NCI-H446 treated with DMSO at 0.1 percent for 48 hours (cell line): ENCODE measurements around the gene FEM1C.
"Not testable (repeated sequence)": the region's sequence is repeated elsewhere in the genome, so short reads cannot be mapped to it uniquely, and the experiment has no call there.

ENCODE experiments used
- DNase-seq: peaks from one replicate; lab custom pipeline; 2025; lab: John Stamatoyannopoulos, UW

The FEM1C gene

DNA sequence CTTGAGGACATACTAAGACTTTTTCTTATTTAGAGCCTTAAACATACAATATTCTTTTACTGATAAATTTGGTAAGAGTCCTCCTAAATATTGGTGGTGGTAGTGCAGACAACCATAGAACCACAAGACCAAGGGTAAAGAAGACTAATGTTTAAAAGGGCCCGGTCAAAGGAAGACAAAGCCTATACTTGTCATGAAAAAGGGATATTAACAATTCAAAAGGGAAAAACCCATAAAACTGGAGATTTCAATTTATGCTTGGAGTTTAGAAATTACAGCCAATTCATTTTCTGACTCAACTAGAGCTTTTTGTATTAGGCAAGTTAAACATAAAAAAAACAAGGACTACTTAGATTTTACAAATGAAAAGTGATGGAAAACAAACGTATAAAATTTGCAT lies 24.4 kb downstream of the FEM1C start:
- DNase-seq, result no peak

DNA sequence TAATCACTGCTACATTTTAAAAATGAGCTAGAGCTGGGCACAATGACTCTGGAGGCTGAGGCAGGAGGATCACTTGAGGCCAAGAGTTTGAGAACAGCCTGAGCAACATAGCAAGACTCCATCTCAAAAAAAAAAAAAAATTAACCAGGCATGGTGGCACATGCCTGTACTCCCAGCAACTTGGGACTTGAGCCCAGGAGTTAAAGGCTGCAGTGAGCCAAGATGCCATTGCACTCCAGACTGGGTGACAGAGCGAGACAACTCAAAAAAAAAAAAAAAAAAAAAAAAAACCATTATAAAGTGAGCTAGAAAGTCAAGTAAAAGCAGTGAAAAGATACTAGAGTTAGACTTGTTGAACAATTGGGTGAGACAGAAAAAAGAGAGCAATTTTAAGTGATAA lies 28.2 kb downstream of the FEM1C start:
- no peak for DNase-seq

DNA sequence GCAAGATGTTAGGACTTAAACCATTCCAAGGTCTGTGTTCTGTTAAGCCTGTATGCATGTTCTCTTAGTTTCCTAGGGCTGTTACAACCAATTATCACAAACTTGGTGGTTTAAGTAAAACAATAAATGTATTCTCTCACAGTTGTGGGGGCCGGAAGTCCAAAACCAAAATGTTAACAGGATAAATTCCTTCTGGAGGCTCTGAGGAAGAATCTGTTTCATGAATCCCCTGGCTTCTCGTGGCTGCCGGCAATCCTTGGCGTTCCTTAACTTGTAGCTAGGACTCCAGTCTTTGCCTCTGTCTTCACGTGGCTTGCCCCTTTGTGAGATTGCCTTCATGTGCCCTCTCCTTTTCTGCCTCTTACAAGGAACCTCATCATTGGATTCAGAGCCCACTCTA lies 30.4 kb downstream of the FEM1C start:
- no peak for DNase-seq

DNA sequence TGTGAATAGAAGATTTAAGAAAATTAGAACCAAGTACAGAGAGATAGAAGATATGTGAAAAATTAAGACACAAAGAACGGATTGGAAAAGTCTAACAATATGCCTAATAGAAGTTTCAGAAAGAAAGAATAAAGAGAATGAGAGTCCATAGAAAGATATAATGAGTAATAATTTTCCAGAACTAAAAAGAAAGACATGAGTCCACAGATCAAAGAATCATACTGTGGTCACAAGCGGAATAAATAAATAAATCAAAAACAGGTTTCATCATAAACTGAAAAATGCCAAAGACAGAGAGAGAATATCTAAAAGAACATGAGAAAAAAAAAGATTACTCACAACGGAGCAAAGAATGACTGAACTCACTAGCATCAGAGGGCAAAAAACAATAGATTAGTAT lies 32.9 kb downstream of the FEM1C start:
- DNase-seq, result no peak

DNA sequence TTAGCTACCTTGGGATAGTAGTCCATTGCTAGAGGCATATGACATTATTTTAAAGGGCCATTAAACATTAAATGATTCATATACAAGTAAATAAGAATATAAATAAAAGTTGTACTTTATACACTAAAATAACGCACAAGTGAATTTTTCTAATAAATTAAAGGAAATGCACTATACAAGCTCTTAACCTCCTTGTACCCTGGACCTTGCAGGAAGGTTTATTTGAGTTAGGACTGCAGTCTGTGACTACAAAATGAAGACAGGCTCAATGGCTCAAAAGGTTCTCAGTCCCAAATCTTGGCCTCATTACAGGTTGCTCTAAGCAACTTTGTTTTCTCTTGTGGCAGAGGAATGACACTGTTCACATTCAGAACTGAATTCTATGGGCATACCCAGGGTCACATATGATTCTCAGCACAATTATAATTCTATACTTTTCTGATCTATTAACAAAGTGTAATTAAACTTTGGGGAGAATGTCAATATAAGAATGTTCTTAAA lies 34.4 kb downstream of the FEM1C start:
- DNase-seq, result no peak

DNA sequence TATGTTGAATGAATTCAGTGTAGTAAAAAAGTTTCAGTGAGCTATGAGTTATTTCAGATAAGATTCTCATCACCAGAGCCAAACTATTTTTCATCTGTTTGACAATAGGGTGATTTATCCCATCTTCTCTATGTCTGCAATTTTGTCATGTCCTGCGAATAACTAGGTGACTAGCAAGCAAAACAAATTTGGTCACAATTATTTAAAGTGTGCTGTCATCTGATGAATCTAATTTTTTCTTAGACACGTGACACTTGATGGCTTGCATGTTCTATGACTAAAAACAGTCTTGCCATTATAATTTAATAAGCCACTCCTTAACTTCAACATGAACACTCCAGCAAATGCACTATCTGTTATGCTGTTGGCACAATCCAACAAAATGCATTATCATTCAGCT lies 35.0 kb downstream of the FEM1C start:
- no peak for DNase-seq

DNA sequence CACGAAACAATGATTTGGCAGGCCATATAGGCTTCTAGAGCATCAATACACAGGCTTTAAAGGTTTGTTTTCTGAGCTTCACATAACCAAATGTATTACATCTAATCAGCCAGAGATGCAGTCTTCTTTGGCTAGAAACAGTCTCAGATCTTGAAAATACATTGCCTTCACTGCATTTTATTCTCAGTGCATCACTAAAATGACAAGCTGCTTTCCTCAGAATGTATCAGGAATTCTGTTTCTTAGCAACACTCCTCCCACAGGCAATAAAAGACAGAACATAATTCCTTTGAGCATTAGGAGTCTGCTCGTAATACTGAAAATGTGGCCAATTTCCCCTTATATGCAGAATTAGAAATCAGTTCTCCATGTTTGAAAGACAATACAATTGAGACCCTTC lies 36.9 kb downstream of the FEM1C start:
- DNase-seq, result no peak

DNA sequence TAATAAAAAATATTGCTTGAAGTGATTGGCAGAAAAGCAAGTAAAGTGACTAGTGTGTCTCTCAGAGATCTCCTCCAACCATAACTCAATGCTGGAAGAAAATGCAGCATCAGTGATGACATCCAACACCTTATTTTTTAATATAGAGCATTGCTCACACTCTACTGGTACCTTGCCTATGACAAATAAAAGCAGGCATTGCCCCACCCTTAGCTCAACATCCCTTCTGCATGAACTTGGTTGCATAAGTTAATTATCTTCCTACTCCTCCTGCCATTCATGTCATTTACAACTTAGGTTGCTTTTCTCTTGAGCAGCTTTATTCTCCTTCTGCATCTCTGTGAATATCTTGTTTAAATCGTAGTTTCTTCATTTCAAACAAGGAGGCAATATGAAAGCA lies 41.2 kb downstream of the FEM1C start:
- no peak for DNase-seq

DNA sequence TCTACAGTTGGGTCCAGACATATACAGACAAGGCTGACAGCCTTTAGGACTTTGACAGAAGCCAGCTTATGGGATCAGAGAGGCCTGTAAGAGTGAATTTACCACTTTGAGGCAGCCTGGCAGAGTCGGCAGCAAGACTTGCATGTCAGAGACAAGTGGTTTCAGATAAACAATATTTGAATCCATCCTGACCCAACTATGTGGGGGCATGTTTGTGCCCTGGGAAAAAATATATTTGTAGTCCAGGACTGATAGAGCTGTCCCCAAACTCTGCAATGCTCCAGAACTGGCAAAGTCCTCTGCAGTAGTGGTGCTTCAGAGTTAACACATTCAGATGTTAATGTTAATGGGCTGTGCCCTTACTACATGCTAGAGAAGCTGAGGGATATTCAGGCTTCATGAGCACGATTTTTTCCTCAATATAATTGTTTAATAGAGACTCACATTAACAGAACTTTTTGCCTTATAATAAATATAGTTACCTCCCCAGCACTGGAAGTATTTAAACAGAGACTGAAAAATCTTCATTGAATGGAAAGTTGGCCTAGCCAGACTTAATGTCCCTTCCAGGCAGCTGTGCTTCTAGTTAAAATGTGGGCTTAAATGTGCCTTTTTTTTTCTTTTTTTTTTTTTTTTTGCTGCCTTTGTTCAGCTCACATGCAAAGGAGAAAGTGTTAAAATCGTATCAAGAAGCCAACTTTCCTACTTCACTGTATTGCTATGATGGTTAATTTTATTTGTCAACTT lies 42.9 kb downstream of the FEM1C start:
- DNase-seq, result no peak

DNA sequence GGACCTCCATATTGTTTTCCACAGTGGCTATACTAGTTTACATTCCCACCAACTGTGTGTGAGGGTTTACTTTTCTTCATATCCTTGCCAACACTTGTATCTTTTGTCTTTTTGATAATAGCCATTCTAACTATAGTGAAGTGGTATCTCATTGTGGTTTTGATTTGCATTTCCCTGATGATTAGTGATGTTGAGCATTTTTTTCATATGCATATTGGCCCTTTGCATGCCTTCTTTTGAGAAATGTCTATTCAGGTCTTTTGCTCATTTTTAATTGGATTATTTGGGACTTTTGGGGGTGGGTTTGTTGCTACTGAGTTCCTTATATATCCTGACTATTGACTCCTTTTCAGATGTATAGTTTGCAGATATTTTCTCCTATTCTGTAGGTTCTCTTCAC lies 44.4 kb downstream of the FEM1C start:
- DNase-seq, result no peak

DNA sequence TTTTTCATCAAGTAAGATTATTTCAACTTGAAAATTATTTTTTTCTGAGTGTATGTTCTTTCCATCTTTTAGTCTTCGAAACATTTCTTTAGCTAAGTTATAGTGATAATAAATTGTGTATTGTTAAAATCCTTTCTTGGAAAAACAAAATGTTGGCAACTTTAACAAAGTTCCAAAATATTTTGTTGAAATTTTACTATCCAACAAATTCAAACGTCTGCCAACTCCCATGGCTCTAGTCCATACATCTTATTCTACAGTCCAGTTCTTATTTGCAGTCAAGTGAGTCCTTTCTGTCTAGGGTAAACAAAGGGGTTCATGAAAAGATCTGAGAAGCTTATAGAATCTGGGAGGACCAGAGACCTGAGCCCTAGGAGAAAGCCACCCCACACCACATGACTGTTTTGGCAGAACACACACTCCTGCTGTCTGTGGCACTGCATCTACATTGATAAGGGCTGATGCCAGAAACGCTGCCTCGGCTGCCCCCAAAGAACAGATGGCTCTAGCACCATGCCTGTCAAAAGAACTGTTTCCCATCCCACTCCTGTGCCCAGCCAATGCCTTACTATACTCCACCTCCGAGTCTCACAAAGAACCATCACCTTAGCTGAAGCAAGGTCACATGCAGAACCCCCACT lies 47.5 kb downstream of the FEM1C start:
- DNase-seq, result peak; percentile 73

DNA sequence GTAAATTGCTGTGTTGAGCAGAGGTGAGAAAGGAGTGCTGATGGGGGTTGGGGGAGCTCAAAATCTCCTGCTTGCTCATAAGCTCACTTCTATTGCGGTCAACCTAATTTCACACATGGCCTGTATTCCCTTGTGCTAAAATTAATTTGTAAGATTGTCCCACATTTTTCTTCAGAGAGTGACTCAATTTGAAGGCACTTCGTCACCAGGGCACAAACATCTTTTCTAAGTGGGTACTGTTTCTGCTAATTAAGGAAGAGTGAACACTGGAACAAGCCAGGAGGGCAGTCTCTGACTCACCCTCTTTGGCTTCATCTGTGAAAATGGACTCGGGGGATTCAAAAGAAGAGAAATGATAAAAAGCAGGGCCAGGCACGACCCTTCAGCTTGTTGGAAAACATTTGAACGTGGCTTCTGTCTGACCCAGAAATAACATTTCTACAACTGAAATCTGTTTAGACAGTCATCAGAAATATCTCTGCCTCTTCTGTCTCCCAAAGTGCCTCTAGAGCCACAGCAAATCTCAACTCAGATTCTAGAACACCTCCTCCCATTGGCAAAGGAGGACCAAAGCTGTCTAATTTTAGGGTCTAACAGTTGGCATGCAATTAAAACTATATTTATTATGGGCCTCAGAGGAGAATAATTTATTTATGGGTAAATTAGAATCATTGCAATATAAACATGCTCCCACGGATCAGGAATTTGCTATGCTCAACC lies 49.8 kb downstream of the FEM1C start:
- peak; percentile 60 for DNase-seq

DNA sequence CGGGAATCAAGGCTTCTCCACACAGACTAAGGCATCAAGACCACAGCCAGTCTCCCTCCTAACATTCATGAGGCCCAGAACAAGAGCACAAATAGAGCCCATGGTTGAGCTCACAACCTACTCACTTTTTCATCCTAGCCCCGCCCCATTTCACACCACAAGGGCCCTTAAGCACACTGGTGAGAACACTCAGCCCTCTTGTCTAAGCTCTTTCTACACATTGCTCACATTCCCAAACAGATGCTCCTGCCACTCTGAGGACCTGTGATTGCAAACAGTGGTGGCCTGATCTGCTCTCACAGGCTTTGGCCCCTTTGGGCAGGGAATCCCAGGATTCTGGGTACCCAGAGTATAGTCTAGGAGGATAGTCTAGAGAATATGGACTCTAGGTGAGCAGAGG lies 54.0 kb downstream of the FEM1C start:
- no peak for DNase-seq

DNA sequence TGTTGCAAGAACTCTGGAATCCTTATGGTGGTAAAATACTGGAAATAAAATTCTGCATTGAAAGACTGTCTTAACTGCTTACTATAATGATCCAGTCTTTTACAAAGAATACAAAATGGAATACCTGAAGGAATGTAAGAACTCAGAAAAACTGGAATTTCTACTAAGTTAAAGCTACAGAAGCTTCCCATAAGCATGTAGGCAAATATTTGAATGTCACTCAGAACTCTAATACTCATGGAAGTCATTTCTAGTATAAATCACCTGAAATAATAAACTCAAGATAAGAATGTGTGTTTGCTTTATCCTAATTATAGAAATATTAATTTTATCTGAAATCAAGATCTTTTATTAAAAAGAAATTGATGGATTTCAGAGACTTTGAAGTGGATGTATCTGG lies 54.8 kb downstream of the FEM1C start:
- DNase-seq, result no peak

DNA sequence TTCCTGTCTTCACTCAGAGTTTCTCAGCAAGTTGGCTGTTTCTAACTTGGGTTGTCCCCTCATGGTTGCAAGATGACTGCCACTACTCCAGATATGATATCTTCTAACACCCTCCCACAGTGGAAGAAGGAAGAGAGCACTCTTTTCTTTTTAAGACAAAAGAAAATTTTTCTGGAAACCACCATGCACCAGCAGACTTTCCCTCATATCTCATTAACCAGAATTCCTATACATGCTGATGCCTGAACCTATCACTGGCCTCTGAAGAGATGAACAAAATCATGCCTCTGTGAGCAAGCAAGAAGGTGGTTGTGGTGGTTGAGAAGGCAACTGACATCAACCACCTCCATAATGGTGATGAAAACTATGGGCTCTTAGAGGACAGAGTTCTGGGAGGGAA lies 56.8 kb downstream of the FEM1C start:
- DNase-seq, result no peak

DNA sequence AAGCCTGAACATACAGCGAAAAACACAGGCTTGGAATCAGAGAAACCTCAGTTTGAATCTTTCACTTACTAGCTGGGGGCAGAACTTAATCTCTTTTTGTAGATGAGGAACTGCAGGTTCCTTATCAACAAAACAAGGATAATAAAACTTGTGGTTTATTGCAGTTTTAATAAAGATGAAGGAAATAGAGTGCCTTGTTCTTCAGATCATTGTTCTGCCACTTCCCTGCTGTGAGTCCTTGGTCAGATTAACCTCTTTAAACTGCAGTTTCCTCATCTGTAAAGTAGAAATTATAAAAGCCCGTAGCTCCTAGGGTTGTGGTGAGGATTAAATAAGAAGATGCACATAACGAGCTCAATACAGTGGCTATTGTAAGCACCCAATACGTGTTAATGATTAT lies 57.4 kb downstream of the FEM1C start:
- DNase-seq, result no peak

DNA sequence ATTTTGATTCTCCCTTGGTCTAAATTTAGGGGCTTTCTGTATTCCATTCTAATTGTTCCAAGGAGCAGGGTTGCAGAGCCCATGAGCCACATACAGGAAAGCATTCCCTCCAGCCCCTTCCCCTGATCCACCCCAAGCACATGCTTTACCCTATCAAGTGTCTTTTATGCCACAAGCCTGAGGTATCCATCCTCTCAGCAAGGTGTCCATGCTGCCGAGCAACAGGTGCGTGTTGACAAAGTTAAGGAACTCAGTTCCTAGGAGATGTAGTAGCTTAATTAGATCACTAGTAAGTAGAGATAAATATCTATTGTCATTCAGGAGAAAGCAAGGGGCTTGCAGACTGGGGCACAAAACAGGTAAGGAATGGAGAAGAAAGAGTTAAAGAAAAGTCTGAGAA lies 57.8 kb downstream of the FEM1C start:
- DNase-seq, result no peak

DNA sequence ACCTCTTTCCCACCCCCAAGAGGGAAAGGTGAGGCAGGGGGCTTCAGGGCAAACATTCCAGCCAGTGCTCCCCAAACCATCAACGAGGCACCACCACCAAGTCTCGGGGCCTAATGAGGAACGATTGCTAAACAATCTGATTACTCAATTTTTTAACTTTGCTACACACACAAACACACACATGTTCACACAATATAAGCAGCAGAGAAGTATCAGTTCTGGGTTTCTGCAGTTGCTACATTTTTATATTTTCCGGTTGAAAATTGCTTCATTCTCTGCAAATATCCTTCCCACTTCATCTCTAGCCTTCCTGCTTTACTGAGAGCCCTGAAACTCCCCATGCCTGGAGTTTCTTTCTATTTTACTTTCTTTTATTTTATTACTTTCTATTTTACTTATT lies 60.2 kb downstream of the FEM1C start:
- DNase-seq, result no peak

DNA sequence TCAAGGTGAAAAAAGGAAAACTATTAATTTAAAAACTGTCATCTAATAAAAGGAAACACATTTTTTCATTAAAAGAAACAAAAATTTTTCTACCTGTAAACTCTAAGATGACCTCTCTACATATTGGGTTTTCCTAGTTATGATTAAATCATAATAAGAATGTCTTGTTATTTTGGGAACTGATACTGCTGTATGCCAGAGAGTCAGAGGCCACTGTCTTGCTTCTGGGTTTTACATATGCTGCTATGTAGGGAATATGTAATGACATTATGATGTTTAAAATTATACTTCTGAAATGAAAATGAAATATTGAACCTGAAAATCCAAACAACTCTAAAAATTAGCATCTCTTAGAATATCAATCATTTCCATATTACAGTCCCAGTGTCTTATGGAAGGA lies 63.7 kb downstream of the FEM1C start:
- no peak for DNase-seq

DNA sequence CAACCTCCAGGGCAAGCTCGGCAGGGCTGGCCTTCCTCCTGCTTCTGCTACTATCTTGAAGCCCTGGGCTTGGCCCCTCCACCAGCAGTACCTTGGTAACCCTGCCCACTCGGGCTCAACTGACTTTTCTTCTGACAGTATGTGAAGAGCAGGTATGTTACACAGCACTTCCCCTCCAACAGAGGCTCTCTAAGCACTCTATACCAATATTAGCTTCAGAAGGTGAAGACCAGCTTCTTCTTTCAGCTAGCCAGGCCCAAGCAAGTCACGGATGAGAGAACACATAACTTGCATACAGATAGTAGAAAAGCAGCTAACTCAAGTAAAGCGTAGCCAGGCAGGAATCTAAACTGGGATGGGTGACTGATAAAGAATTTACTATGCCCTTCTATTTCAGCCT lies 64.3 kb downstream of the FEM1C start:
- no peak for DNase-seq

DNA sequence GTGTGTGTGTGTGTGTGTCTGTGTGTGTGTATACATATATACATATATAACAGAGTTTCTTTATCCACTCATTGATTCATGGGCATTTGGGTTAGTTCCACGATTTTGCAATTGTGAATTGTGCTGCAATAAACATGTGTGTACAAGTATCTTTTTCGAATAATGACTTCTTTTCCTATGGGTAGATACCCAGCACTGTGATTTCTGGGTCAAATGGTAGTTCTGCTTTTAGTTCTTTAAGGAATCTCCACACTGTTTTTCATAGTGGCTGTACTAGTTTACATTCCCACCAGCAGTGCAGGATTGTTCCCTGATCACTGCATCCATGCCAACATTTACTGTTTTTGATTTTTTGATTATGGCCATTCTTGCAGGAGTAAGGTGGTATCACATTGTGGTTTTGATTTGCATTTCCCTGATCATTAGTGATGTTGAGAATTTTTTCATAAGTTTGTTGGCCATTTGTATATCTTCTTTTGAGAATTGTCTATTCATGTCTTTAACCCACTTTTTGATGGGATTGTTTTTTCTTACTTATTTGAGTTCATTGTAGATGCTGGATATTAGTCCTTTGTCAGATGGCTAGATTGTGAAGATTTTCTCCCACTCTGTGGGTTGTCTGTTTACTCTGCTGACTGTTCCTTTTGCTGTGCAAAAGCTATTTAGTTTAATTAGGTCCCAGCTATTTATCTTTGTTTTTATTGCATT lies 65.3 kb downstream of the FEM1C start:
- DNase-seq, result not testable (repeated sequence)

DNA sequence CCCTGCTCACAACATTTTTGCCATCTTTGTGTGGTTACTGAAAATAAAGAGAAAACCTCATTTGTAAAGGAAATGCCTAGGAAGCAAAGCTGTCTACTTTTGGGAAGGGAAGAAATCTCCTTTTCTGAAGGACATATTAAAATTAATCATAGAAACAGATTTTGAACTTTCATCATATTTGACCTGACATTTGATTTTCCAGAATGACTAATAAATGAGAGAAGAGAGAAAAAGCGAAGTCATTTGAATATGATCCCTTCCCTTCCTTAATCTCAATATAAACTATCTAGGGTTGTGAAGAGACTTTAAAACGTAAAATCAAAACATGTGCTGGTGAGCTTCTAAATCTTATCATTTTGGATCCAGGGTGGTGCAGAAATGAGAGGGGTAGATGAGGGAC lies 66.3 kb downstream of the FEM1C start:
- DNase-seq, result no peak

DNA sequence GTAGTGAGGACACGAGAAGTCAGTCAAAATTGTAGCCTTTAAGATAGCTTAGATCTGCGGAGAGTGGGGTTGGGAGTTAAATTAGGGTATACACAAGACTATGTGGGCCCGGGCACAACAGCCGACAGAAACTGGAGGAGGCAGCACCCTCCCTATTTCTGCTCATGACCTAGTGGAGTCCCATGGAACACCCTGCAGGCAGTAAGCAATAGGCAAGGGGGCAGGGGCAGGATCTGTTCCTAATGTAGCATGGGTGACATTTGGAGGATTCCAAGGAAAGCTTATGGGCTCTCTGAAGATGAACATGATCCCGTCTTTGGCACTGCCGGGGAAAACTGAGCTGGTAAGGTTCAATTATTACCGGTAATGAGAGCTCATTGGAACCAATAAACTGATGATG lies 67.0 kb downstream of the FEM1C start:
- DNase-seq, result no peak
